Smooth muscle cell (in vitro differentiated cells): Measurements from ENCODE around the gene MBIP. TPM values are rescaled to one million over a fixed set of nuclear protein-coding genes. Genes with fewer than 3 reads are reported as not detected.

Source experiments
- DNase-seq: peaks from one replicate; lab custom pipeline; 2025; ENCODE audit not compliant: unreplicated experiment; lab: John Stamatoyannopoulos, UW
- H2AFZ ChIP-seq: fragments of 200-600 bp; sonication (generic); 2 replicates; pipeline ENCODE4 v1.6.0; 2016; ENCODE audit warnings: antibody characterized with exemption, low read depth, mild to moderate bottlenecking
- H3F3A ChIP-seq: fragments of 200-600 bp; sonication (generic); 2 replicates; pipeline ENCODE4 v1.6.0; 2017; ENCODE audit warnings: antibody characterized with exemption, low read depth
- H3K27ac ChIP-seq: fragments of 200-600 bp; sonication (generic); 2 replicates; pipeline ENCODE4 v1.5.1; 2016; ENCODE audit warnings: low read depth, mild to moderate bottlenecking
- H3K27me3 ChIP-seq: fragments of 200-600 bp; sonication (generic); 2 replicates; pipeline ENCODE4 v1.6.1; 2016; ENCODE audit warnings: low read depth, mild to moderate bottlenecking
- H3K36me3 ChIP-seq: fragments of 200-600 bp; sonication (generic); 2 replicates; pipeline ENCODE4 v1.5.1; 2016; ENCODE audit warnings: low read depth
- H3K4me1 ChIP-seq: fragments of 200-600 bp; sonication (generic); 2 replicates; pipeline ENCODE4 v1.5.1; 2016; ENCODE audit warnings: low read depth
- H3K4me2 ChIP-seq: fragments of 200-600 bp; sonication (generic); 2 replicates; pipeline ENCODE4 v1.6.0; 2016; ENCODE audit warnings: mild to moderate bottlenecking
- H3K4me3 ChIP-seq: fragments of 200-600 bp; sonication (generic); 2 replicates; pipeline ENCODE4 v1.5.1; 2016; ENCODE audit warnings: mild to moderate bottlenecking
- H3K79me2 ChIP-seq: fragments of 200-600 bp; sonication (generic); 2 replicates; pipeline ENCODE4 v1.6.0; 2016; ENCODE audit warnings: low read depth, mild to moderate bottlenecking
- H3K9ac ChIP-seq: fragments of 200-600 bp; sonication (generic); 2 replicates; pipeline ENCODE4 v1.6.0; 2016; ENCODE audit warnings: low read depth
- H3K9me3 ChIP-seq: fragments of 200-600 bp; sonication (generic); replicated peaks from 2 replicates; pipeline ENCODE4 v1.5.1; 2016; ENCODE audit warnings: low read depth
- H4K20me1 ChIP-seq: fragments of 200-600 bp; sonication (generic); 2 replicates; pipeline ENCODE4 v1.6.0; 2016; ENCODE audit warnings: low read depth
- WGBS: methylation state at CpG from one replicate; pipeline ENCODE4 v1.1.7; 2016; ENCODE audit warnings: low lambda C conversion rate; 5-methylcytosine and 5-hydroxymethylcytosine counted together
- polyA plus RNA-seq: library from polyadenylated mRNA; unstranded; fragments of >200 nt; fragmentation: Nextera tagmentation; extraction: Ambion mirVana; gene quantifications from 2 replicates; pipeline ENCODE4 v1.2.1, GENCODE V29; 2016
- total RNA-seq: library from RNA; depleted of rRNA; stranded (reverse); fragments of >200 nt; gene quantifications from 2 replicates; pipeline ENCODE4 v1.2.3, GENCODE V29; 2014
- TF ChIP-seq, protein P1 (sequence below): fragments of 200-600 bp; sonication (generic); IDR thresholded peaks from 2 replicates; pipeline ENCODE4 v1.5.1; 2017; ENCODE audit warnings: borderline replicate concordance, mild to moderate bottlenecking, antibody characterized with exemption; ENCODE audit not compliant: insufficient read depth, poor library complexity, severe bottlenecking

MBIP gene
- total and polyA plus RNA-seq, 2 experiments from 2014 or later: 27.2 to 46.0 TPM

DNA sequence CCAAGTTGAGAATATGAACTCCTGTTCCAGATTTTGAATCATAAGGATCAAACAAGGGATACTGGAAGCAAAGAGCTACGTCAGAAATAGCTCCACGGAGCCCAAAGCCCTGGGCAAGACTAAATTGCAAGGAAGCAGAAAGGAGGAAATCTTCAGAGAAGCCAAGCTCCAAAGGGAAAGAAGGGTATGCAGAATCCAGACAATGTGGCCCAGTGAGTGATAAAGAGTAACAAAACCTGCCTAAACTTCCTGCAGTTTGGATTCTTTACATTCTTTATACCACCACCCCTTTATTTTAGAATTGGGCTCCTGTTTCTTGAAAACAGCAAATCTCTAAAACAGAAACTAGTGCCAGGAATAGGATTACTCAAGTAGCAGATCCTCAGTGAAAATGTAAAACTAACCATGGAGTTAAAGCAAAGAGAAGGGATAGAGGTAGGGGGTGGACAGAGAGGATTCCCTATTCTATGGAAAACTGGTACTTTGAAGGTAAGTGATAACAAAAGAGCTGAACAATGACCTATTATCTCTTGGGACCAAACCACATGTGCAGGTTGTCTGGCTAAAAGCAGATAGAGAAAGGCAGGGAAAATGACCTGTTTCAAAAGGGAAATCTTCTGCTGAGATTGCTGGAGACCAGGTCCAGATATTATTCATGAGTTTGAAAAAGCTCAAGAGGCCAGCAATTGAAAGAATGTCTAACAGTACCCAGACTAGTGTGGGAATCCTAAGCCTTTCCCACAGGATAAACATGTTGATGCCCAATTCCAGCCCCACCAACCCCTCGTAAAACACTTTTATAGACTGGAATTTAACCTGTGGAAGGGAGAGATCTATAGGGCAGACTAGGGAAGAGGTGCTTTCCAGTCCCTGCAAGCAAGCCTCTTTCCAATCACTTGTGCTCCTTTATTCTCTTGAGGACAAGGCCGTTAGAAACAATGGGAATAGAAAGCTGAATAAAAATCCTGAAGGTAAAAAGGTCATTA, 24.5 kb downstream of the MBIP start:
- Histone ChIP-seq H3F3A (no peaks in the 10 kb centered on the region), H4K20me1 (no peaks in the 10 kb centered on the region), H3K79me2 (no peaks in the 10 kb centered on the region), H3K27ac (no peak overlapping the region), H3K9ac (no peak overlapping the region), H3K9me3 (no peaks in the 10 kb centered on the region), H3K4me2 (no peak overlapping the region), H3K4me3 (no peak overlapping the region), H3K36me3 (peaks cover 28% of the 10 kb centered on the region), H3K4me1 (peaks cover 18% of the 10 kb centered on the region), H3K27me3 (no peaks in the 10 kb centered on the region), H2AFZ (no peak overlapping the region)
- WGBS: 46% methylated on average over 4 of the region's 4 CpGs
- no peak for DNase-seq
- TF ChIP-seq, protein P1, sequence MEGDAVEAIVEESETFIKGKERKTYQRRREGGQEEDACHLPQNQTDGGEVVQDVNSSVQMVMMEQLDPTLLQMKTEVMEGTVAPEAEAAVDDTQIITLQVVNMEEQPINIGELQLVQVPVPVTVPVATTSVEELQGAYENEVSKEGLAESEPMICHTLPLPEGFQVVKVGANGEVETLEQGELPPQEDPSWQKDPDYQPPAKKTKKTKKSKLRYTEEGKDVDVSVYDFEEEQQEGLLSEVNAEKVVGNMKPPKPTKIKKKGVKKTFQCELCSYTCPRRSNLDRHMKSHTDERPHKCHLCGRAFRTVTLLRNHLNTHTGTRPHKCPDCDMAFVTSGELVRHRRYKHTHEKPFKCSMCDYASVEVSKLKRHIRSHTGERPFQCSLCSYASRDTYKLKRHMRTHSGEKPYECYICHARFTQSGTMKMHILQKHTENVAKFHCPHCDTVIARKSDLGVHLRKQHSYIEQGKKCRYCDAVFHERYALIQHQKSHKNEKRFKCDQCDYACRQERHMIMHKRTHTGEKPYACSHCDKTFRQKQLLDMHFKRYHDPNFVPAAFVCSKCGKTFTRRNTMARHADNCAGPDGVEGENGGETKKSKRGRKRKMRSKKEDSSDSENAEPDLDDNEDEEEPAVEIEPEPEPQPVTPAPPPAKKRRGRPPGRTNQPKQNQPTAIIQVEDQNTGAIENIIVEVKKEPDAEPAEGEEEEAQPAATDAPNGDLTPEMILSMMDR: no peak

DNA sequence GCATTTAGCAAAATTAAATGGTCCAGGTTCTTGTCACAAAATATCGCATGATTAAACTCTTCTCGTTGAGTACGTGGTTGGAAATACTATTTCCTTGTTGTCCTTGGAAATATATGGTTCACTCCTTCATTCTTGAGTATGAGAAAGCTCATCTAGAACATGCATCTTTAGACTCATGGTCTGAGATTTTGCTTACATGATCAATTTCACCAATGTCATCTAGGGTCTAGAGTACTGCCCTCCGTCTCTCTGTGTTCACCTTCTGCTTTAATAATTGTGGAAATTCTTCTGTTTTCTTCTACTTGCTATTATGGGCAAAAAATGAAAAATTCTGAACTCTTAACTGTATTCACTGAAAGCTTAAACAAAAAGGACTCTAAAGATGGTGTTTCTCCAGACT, 25.9 kb downstream of the MBIP start:
- Histone ChIP-seq H3K4me2 (no peak overlapping the region), H3F3A (no peaks in the 10 kb centered on the region), H3K9me3 (no peaks in the 10 kb centered on the region), H3K27me3 (no peaks in the 10 kb centered on the region), H3K9ac (no peak overlapping the region), H3K36me3 (peaks cover 19% of the 10 kb centered on the region), H3K4me3 (no peak overlapping the region), H4K20me1 (no peaks in the 10 kb centered on the region), H2AFZ (no peak overlapping the region), H3K4me1 (peaks cover 18% of the 10 kb centered on the region), H3K27ac (no peak overlapping the region), H3K79me2 (no peaks in the 10 kb centered on the region)
- TF ChIP-seq, protein P1: no peak
- no peak for DNase-seq
- 98% methylated on average over 4 of the region's 4 CpGs for WGBS

DNA sequence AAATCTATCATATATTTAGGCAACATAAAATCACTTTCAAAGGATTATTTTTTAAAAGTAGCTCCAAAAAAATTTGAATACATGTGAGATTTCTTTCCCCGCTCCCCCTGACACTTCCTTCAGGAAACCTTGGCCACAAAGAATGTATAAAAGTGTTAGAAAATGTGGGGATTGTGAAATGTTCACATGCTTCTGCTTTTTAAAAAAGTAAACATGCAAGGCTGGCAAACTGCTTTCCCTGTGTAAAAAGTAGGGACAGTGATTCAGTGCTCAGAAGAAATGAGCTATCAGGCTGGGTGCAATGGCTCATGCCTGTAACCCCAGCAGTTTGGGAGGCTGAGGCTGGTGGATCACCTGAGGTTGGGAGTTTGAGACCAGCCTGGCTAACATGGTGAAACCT, 26.6 kb downstream of the MBIP start:
- Histone ChIP-seq H2AFZ (no peak overlapping the region), H3F3A (no peaks in the 10 kb centered on the region), H3K27ac (no peak overlapping the region), H4K20me1 (no peaks in the 10 kb centered on the region), H3K4me3 (no peak overlapping the region), H3K4me1 (peaks cover 18% of the 10 kb centered on the region), H3K4me2 (no peak overlapping the region), H3K36me3 (peaks cover 12% of the 10 kb centered on the region), H3K79me2 (no peaks in the 10 kb centered on the region), H3K9me3 (no peaks in the 10 kb centered on the region), H3K9ac (no peak overlapping the region), H3K27me3 (no peaks in the 10 kb centered on the region)
- TF ChIP-seq, protein P1: no peak
- DNase-seq: no peak
- WGBS: 4% methylated on average over 1 of the region's 1 CpG
